ENCODE results near the gene CCDC88C.

Gene CCDC88C

GRCh38 chr14:91332171-91332985 lies 85.2 kb downstream of the CCDC88C start:
- H3K9me3 ChIP-seq (ENCODE audit: insufficient read depth, low read depth, low read length) = no peaks in the 10 kb centered on the region
- H3K36me3 ChIP-seq (ENCODE audit: insufficient read depth, low read depth, low read length) = peaks cover 37% of the 10 kb centered on the region
- H3K27me3 ChIP-seq (ENCODE audit: insufficient read depth, low read length) = no peaks in the 10 kb centered on the region
- no peak overlapping the region for H3K4me3 ChIP-seq (ENCODE audit: low read length)
- no peak overlapping the region for H3K27ac ChIP-seq (ENCODE audit: low read length)
- no peaks in the 10 kb centered on the region for H3K4me1 ChIP-seq (ENCODE audit: insufficient read depth, low read length)
- H3K9ac ChIP-seq (ENCODE audit: low read depth, low read length) = no peak overlapping the region

GRCh38 chr14:91331721-91332120 lies 85.9 kb downstream of the CCDC88C start:
- Histone ChIP-seq H3K27ac (ENCODE audit: low read length) (no peak overlapping the region), H3K27me3 (ENCODE audit: insufficient read depth, low read length) (no peaks in the 10 kb centered on the region), H3K4me1 (ENCODE audit: insufficient read depth, low read length) (no peaks in the 10 kb centered on the region), H3K36me3 (ENCODE audit: insufficient read depth, low read depth, low read length) (peaks cover 35% of the 10 kb centered on the region), H3K9me3 (ENCODE audit: insufficient read depth, low read depth, low read length) (no peaks in the 10 kb centered on the region), H3K9ac (ENCODE audit: low read depth, low read length) (no peak overlapping the region), H3K4me3 (ENCODE audit: low read length) (no peak overlapping the region)

GRCh38 chr14:91330856-91331255 lies 86.8 kb downstream of the CCDC88C start:
- Histone ChIP-seq H3K4me3 (ENCODE audit: low read length) (no peak overlapping the region), H3K9me3 (ENCODE audit: insufficient read depth, low read depth, low read length) (no peaks in the 10 kb centered on the region), H3K4me1 (ENCODE audit: insufficient read depth, low read length) (no peaks in the 10 kb centered on the region), H3K9ac (ENCODE audit: low read depth, low read length) (no peak overlapping the region), H3K36me3 (ENCODE audit: insufficient read depth, low read depth, low read length) (peaks cover 27% of the 10 kb centered on the region; the same call in 1 of the 2 replicates), H3K27me3 (ENCODE audit: insufficient read depth, low read length) (no peaks in the 10 kb centered on the region), H3K27ac (ENCODE audit: low read length) (no peak overlapping the region)

- Histone ChIP-seq H3K36me3 (ENCODE audit: insufficient read depth, low read depth, low read length) (peaks cover 29% of the 10 kb centered on the region; the same call in 1 of the 2 replicates), H3K4me3 (ENCODE audit: low read length) (no peak overlapping the region)
These were observed 87.4 kb downstream of the CCDC88C start for GRCh38 chr14:91330096-91330696.

GRCh38 chr14:91329486-91330014 lies 88.1 kb downstream of the CCDC88C start:
- Histone ChIP-seq H3K36me3 (ENCODE audit: insufficient read depth, low read depth, low read length) (peaks cover 31% of the 10 kb centered on the region; the same call in 1 of the 2 replicates), H3K9me3 (ENCODE audit: insufficient read depth, low read depth, low read length) (no peaks in the 10 kb centered on the region), H3K4me1 (ENCODE audit: insufficient read depth, low read length) (no peaks in the 10 kb centered on the region), H3K4me3 (ENCODE audit: low read length) (no peak overlapping the region), H3K27ac (ENCODE audit: low read length) (no peak overlapping the region), H3K9ac (ENCODE audit: low read depth, low read length) (no peak overlapping the region), H3K27me3 (ENCODE audit: insufficient read depth, low read length) (no peaks in the 10 kb centered on the region)

More at GRCh38 chr14:91330096-91330696, 87.4 kb downstream of the CCDC88C start:
- Histone ChIP-seq H3K9me3 (ENCODE audit: insufficient read depth, low read depth, low read length) (no peaks in the 10 kb centered on the region), H3K27me3 (ENCODE audit: insufficient read depth, low read length) (no peaks in the 10 kb centered on the region), H3K9ac (ENCODE audit: low read depth, low read length) (no peak overlapping the region), H3K4me1 (ENCODE audit: insufficient read depth, low read length) (no peaks in the 10 kb centered on the region), H3K27ac (ENCODE audit: low read length) (no peak overlapping the region)

GRCh38 chr14:91328313-91329050 lies 89.1 kb downstream of the CCDC88C start:
- Histone ChIP-seq H3K27me3 (ENCODE audit: insufficient read depth, low read length) (no peaks in the 10 kb centered on the region), H3K9ac (ENCODE audit: low read depth, low read length) (no peak overlapping the region), H3K36me3 (ENCODE audit: insufficient read depth, low read depth, low read length) (peaks cover 26% of the 10 kb centered on the region; the same call in 1 of the 2 replicates), H3K27ac (ENCODE audit: low read length) (no peak overlapping the region), H3K4me1 (ENCODE audit: insufficient read depth, low read length) (peaks cover 3% of the 10 kb centered on the region; the same call in 1 of the 2 replicates), H3K9me3 (ENCODE audit: insufficient read depth, low read depth, low read length) (no peaks in the 10 kb centered on the region), H3K4me3 (ENCODE audit: low read length) (no peak overlapping the region)

- Histone ChIP-seq H3K9ac (ENCODE audit: low read depth, low read length) (no peak overlapping the region), H3K36me3 (ENCODE audit: insufficient read depth, low read depth, low read length) (peaks cover 26% of the 10 kb centered on the region; the same call in 1 of the 2 replicates), H3K9me3 (ENCODE audit: insufficient read depth, low read depth, low read length) (no peaks in the 10 kb centered on the region), H3K4me1 (ENCODE audit: insufficient read depth, low read length) (peaks cover 3% of the 10 kb centered on the region; the same call in 1 of the 2 replicates), H3K27me3 (ENCODE audit: insufficient read depth, low read length) (no peaks in the 10 kb centered on the region), H3K4me3 (ENCODE audit: low read length) (no peak overlapping the region), H3K27ac (ENCODE audit: low read length) (no peak overlapping the region)
These were observed 89.8 kb downstream of the CCDC88C start for GRCh38 chr14:91327661-91328312.

GRCh38 chr14:91327250-91327595 lies 90.4 kb downstream of the CCDC88C start:
- H3K36me3 ChIP-seq (ENCODE audit: insufficient read depth, low read depth, low read length) = peaks cover 28% of the 10 kb centered on the region; the same call in 1 of the 2 replicates
- no peak overlapping the region for H3K4me3 ChIP-seq (ENCODE audit: low read length)
- no peak overlapping the region for H3K9ac ChIP-seq (ENCODE audit: low read depth, low read length)
- H3K27me3 ChIP-seq (ENCODE audit: insufficient read depth, low read length) = no peaks in the 10 kb centered on the region
- H3K27ac ChIP-seq (ENCODE audit: low read length) = no peak overlapping the region
- H3K4me1 ChIP-seq (ENCODE audit: insufficient read depth, low read length) = peaks cover 3% of the 10 kb centered on the region; the same call in 1 of the 2 replicates
- no peaks in the 10 kb centered on the region for H3K9me3 ChIP-seq (ENCODE audit: insufficient read depth, low read depth, low read length)

- H3K4me1 ChIP-seq (ENCODE audit: insufficient read depth, low read length) = peaks cover 3% of the 10 kb centered on the region; the same call in 1 of the 2 replicates
- H3K27me3 ChIP-seq (ENCODE audit: insufficient read depth, low read length) = no peaks in the 10 kb centered on the region
- H3K36me3 ChIP-seq (ENCODE audit: insufficient read depth, low read depth, low read length) = peaks cover 33% of the 10 kb centered on the region
- H3K27ac ChIP-seq (ENCODE audit: low read length) = no peak overlapping the region
- H3K9ac ChIP-seq (ENCODE audit: low read depth, low read length) = no peak overlapping the region
- no peak overlapping the region for H3K4me3 ChIP-seq (ENCODE audit: low read length)
- H3K9me3 ChIP-seq (ENCODE audit: insufficient read depth, low read depth, low read length) = no peaks in the 10 kb centered on the region
These were observed 90.9 kb downstream of the CCDC88C start for GRCh38 chr14:91326514-91327249.

- H3K4me1 ChIP-seq (ENCODE audit: insufficient read depth, low read length) = peaks cover 3% of the 10 kb centered on the region; the same call in 1 of the 2 replicates
- no peak overlapping the region for H3K9ac ChIP-seq (ENCODE audit: low read depth, low read length)
- H3K4me3 ChIP-seq (ENCODE audit: low read length) = no peak overlapping the region
- no peaks in the 10 kb centered on the region for H3K27me3 ChIP-seq (ENCODE audit: insufficient read depth, low read length)
- no peaks in the 10 kb centered on the region for H3K9me3 ChIP-seq (ENCODE audit: insufficient read depth, low read depth, low read length)
- peaks cover 50% of the 10 kb centered on the region for H3K36me3 ChIP-seq (ENCODE audit: insufficient read depth, low read depth, low read length)
- H3K27ac ChIP-seq (ENCODE audit: low read length) = no peak overlapping the region
These were observed 92.7 kb downstream of the CCDC88C start for GRCh38 chr14:91324606-91325575.

Data from iPS-20b (cell line).